Common myeloid progenitor, CD34-positive (primary cell): ENCODE data around the gene SETD3.

Source experiments
- CTCF ChIA-PET: fragments of 350-600 bp; sonication (Branson Sonifier 250); formaldehyde crosslinking; loops from one replicate; lab custom pipeline; 2021; ENCODE audit warnings: antibody characterized with exemption; lab: Charles Lee
- POLR2A ChIA-PET: fragments of 350-600 bp; sonication (Branson Sonifier 250); formaldehyde crosslinking; loops from one replicate; lab custom pipeline; 2021; ENCODE audit warnings: antibody characterized with exemption; lab: Charles Lee
- DNase-seq, 3 donors: peaks; one replicate each; pipeline versions ENCODE4 v3.0.0 to v3.0.0-alpha.2; 2013
- H3K27ac ChIP-seq, 2 experiments: 1 replicate in 1 of 2; 2 replicates in 1 of 2; pipeline ENCODE4 v1.7.0; 2013; ENCODE audit warnings: inconsistent platforms in 2 of 2, low read length in 2 of 2, mild to moderate bottlenecking in 2 of 2, low read depth in 1 of 2, moderate library complexity in 1 of 2; ENCODE audit not compliant: severe bottlenecking in 2 of 2, insufficient read depth in 1 of 2, poor library complexity in 1 of 2
- H3K27me3 ChIP-seq, 5 experiments: replicated peaks in 2 of 5; 1 replicate in 3 of 5; 2 replicates in 2 of 5; pipeline versions ENCODE4 v1.6.1 to v1.7.0; 2013; ENCODE audit warnings: low read length in 4 of 5, mild to moderate bottlenecking in 2 of 5, moderate library complexity in 2 of 5, inconsistent platforms in 1 of 5; ENCODE audit not compliant: insufficient read depth in 5 of 5, control insufficient read depth in 4 of 5
- H3K36me3 ChIP-seq, 4 experiments: 1 replicate in 2 of 4; 2 replicates in 2 of 4; pipeline versions ENCODE4 v1.6.1 to v1.7.0; 2013; ENCODE audit warnings: low read length in 3 of 4, control low read depth in 1 of 4, mild to moderate bottlenecking in 1 of 4; ENCODE audit not compliant: control insufficient read depth in 4 of 4, insufficient read depth in 4 of 4
- H3K4me1 ChIP-seq, 4 experiments: 1 replicate in 3 of 4; 2 replicates in 1 of 4; pipeline versions ENCODE4 v1.6.1 to v1.7.1; 2013; ENCODE audit warnings: low read length in 3 of 4, mild to moderate bottlenecking in 3 of 4, control low read depth in 1 of 4, inconsistent platforms in 1 of 4, moderate library complexity in 1 of 4; ENCODE audit not compliant: control insufficient read depth in 4 of 4, insufficient read depth in 4 of 4; ENCODE audit errors: control extremely low read depth in 1 of 4
- H3K4me3 ChIP-seq, 7 experiments: 1 replicate in 4 of 7; 2 replicates in 3 of 7; pipeline versions ENCODE4 v1.5.1 to v1.7.0; 2013; ENCODE audit warnings: mild to moderate bottlenecking in 7 of 7, low read length in 6 of 7, moderate library complexity in 6 of 7, inconsistent platforms in 2 of 7, low read depth in 2 of 7, control low read depth in 1 of 7; ENCODE audit not compliant: insufficient read depth in 4 of 7, control insufficient read depth in 1 of 7; ENCODE audit errors: extremely low read depth in 1 of 7
- H3K9me3 ChIP-seq, 5 experiments: 1 replicate in 4 of 5; 2 replicates in 1 of 5; pipeline versions ENCODE4 v1.6.1 to v1.7.1; 2013; ENCODE audit warnings: low read length in 4 of 5, mild to moderate bottlenecking in 2 of 5, inconsistent platforms in 1 of 5, low read depth in 1 of 5, moderate library complexity in 1 of 5; ENCODE audit not compliant: control insufficient read depth in 4 of 5, insufficient read depth in 2 of 5; ENCODE audit errors: control extremely low read depth in 1 of 5
- WGBS: methylation state at CpG from one replicate; pipeline ENCODE4 v1.1.5; 2013; ENCODE audit not compliant: insufficient coverage; 5-methylcytosine and 5-hydroxymethylcytosine counted together

Gene SETD3

GRCh38 chr14:99382781-99383471 is 97.7 kb downstream of the SETD3 start:
- H3K27me3 ChIP-seq = peaks cover 0 to 32% (median 13%) of the 10 kb centered on the region in 5 experiments
- peaks cover 0 to 2% (median 0%) of the 10 kb centered on the region in 5 experiments for H3K9me3 ChIP-seq
- no peak overlapping the region for H3K4me3 ChIP-seq
- CTCF ChIA-PET = interaction anchor here (1.2 to 2.2 kb wide), 2 partner anchors 9 to 10 kb away, joined by 3 to 14 read pairs; no protein-coding TSS in a partner anchor
- DNase-seq = no peak
- H3K36me3 ChIP-seq = no peaks in the 10 kb centered on the region
- POLR2A ChIA-PET = no interaction called here
- WGBS = 96% methylated on average over 13 of the region's 18 CpGs
- H3K4me1 ChIP-seq = peaks cover 0 to 5% (median 0%) of the 10 kb centered on the region in 4 experiments
- no peak overlapping the region for H3K27ac ChIP-seq

- H3K36me3 ChIP-seq = no peaks in the 10 kb centered on the region
- H3K9me3 ChIP-seq = peaks cover 0 to 2% (median 0%) of the 10 kb centered on the region in 5 experiments
- H3K27me3 ChIP-seq = peaks cover 0 to 31% (median 15%) of the 10 kb centered on the region in 5 experiments
- ChIA-PET POLR2A (no interaction called here), CTCF (interaction anchor here (1.1 to 2.2 kb wide), 3 partner anchors 8 to 11 kb away, joined by 3 to 14 read pairs (median 3); no protein-coding TSS in a partner anchor)
- 69% methylated on average over 16 of the region's 16 CpGs for WGBS
- DNase-seq = no peak
- no peak overlapping the region for H3K27ac ChIP-seq
- no peak overlapping the region for H3K4me3 ChIP-seq
- no peaks in the 10 kb centered on the region for H3K4me1 ChIP-seq
Measured at GRCh38 chr14:99382071-99382470, 98.6 kb downstream of the SETD3 start.

GRCh38 chr14:99381688-99382060 is 99.0 kb downstream of the SETD3 start:
- ChIA-PET POLR2A (no interaction called here), CTCF (interaction anchor here (1.1 to 2.2 kb wide), 3 partner anchors 8 to 11 kb away, joined by 3 to 14 read pairs (median 3); no protein-coding TSS in a partner anchor)
- WGBS = 93% methylated on average over 7 of the region's 8 CpGs

GRCh38 chr14:99380991-99381687 is 99.5 kb downstream of the SETD3 start:
- WGBS = 82% methylated on average over 16 of the region's 18 CpGs
- Histone ChIP-seq H3K27me3 (peaks cover 0 to 31% (median 16%) of the 10 kb centered on the region in 5 experiments), H3K9me3 (no peaks in the 10 kb centered on the region), H3K4me1 (no peaks in the 10 kb centered on the region), H3K27ac (no peak overlapping the region), H3K4me3 (no peak overlapping the region), H3K36me3 (no peaks in the 10 kb centered on the region)
- POLR2A ChIA-PET = no interaction called here
- CTCF ChIA-PET = interaction anchor here (1.0 to 2.2 kb wide), 3 partner anchors 10 to 14 kb away, joined by 3 to 14 read pairs (median 3); no protein-coding TSS in a partner anchor
- no peak for DNase-seq

More at GRCh38 chr14:99381688-99382060, 99.0 kb downstream of the SETD3 start:
- Histone ChIP-seq H3K36me3 (no peaks in the 10 kb centered on the region), H3K4me3 (no peak overlapping the region), H3K27ac (no peak overlapping the region), H3K9me3 (no peaks in the 10 kb centered on the region), H3K27me3 (peaks cover 0 to 31% (median 16%) of the 10 kb centered on the region in 5 experiments), H3K4me1 (no peaks in the 10 kb centered on the region)
- DNase-seq = no peak

- POLR2A ChIA-PET = no interaction called here
Measured at GRCh38 chr14:99380402-99380801, 100.3 kb downstream of the SETD3 start.

GRCh38 chr14:99378782-99379214 is 101.9 kb downstream of the SETD3 start:
- H3K4me1 ChIP-seq = no peaks in the 10 kb centered on the region
- H3K9me3 ChIP-seq = no peaks in the 10 kb centered on the region
- H3K36me3 ChIP-seq = no peaks in the 10 kb centered on the region
- no peak for DNase-seq
- 90% methylated on average over 7 of the region's 9 CpGs for WGBS
- no peak overlapping the region for H3K27ac ChIP-seq
- peaks cover 0 to 20% (median 14%) of the 10 kb centered on the region in 5 experiments for H3K27me3 ChIP-seq
- H3K4me3 ChIP-seq = no peak overlapping the region
- CTCF ChIA-PET = interaction anchor here (1.1 to 1.4 kb wide), 2 partner anchors 12 to 14 kb away, joined by 4 read pairs; no protein-coding TSS in a partner anchor
- POLR2A ChIA-PET = no interaction called here

More at GRCh38 chr14:99380402-99380801, 100.3 kb downstream of the SETD3 start:
- no peak overlapping the region for H3K4me3 ChIP-seq
- CTCF ChIA-PET = interaction anchor here (0.9 to 1.0 kb wide), 2 partner anchors 13 to 14 kb away, joined by 3 read pairs; no protein-coding TSS in a partner anchor
- H3K27ac ChIP-seq = no peak overlapping the region
- H3K36me3 ChIP-seq = no peaks in the 10 kb centered on the region
- no peaks in the 10 kb centered on the region for H3K9me3 ChIP-seq
- no peak for DNase-seq
- no peaks in the 10 kb centered on the region for H3K4me1 ChIP-seq
- H3K27me3 ChIP-seq = peaks cover 0 to 31% (median 14%) of the 10 kb centered on the region in 5 experiments
- 75% methylated on average over 5 of the region's 5 CpGs for WGBS
